DOHH2 (cell line): ENCODE results near the gene UBAC2.
A peak's percentile ranks its signal among the peaks of the same experiment; 100 is the strongest.

ENCODE experiments used
- H3F3A ChIP-seq: fragments of 200-600 bp; sonication (generic), shearing (Covaris generic); 2 replicates; pipeline ENCODE4 v1.6.0; 2016; ENCODE audit warnings: antibody characterized with exemption, mild to moderate bottlenecking; ENCODE audit not compliant: control insufficient read depth, insufficient read depth
- H3K27ac ChIP-seq: fragments of 200-600 bp; sonication (generic); 2 replicates; pipeline ENCODE4 v1.5.1; 2014; ENCODE audit warnings: low read depth, mild to moderate bottlenecking, low read length, moderate library complexity
- H3K27me3 ChIP-seq: fragments of 200-600 bp; sonication (generic); 2 replicates; pipeline ENCODE4 v1.6.1; 2014; ENCODE audit warnings: mild to moderate bottlenecking, low read length, mixed read lengths; ENCODE audit not compliant: control insufficient read depth
- H3K36me3 ChIP-seq: fragments of 200-600 bp; sonication (generic); 2 replicates; pipeline ENCODE4 v1.6.1; 2014; ENCODE audit warnings: mild to moderate bottlenecking, low read length, moderate library complexity, mixed read lengths; ENCODE audit not compliant: control insufficient read depth
- H3K4me1 ChIP-seq: fragments of 200-600 bp; sonication (generic); 2 replicates; pipeline ENCODE4 v1.6.1; 2014; ENCODE audit warnings: mild to moderate bottlenecking, low read length, mixed read lengths; ENCODE audit not compliant: control insufficient read depth
- H3K4me2 ChIP-seq: fragments of 200-600 bp; sonication (generic); 2 replicates; pipeline ENCODE4 v1.6.0; 2014; ENCODE audit warnings: mild to moderate bottlenecking, low read length, moderate library complexity
- H3K4me3 ChIP-seq: fragments of 200-600 bp; sonication (generic); 2 replicates; pipeline ENCODE4 v1.5.1; 2014; ENCODE audit warnings: mild to moderate bottlenecking, low read length, mixed read lengths
- H3K79me2 ChIP-seq: fragments of 200-600 bp; sonication (generic); 2 replicates; pipeline ENCODE4 v1.6.1; 2014; ENCODE audit warnings: mild to moderate bottlenecking, low read length, mixed read lengths; ENCODE audit not compliant: control insufficient read depth
- H3K9me2 ChIP-seq: fragments of 200-600 bp; sonication (generic); replicated peaks from 2 replicates; pipeline ENCODE4 v1.6.1; 2014; ENCODE audit warnings: mild to moderate bottlenecking, low read length, mixed read lengths; ENCODE audit not compliant: control insufficient read depth
- H3K9me3 ChIP-seq: fragments of 200-600 bp; sonication (generic); 2 replicates; pipeline ENCODE4 v1.6.1; 2014; ENCODE audit warnings: antibody characterized with exemption, low read length, mixed read lengths; ENCODE audit not compliant: control insufficient read depth, insufficient read depth
- H4K20me1 ChIP-seq: fragments of 200-600 bp; sonication (generic); 2 replicates; pipeline ENCODE4 v1.6.0; 2014; ENCODE audit warnings: low read depth, mild to moderate bottlenecking, antibody characterized with exemption, low read length, moderate library complexity; ENCODE audit not compliant: control insufficient read depth, insufficient read depth
- EZH2phosphoT487 ChIP-seq: fragments of 200-600 bp; sonication (generic); IDR thresholded peaks from 2 replicates; pipeline ENCODE4 v1.6.1; 2017; ENCODE audit warnings: borderline replicate concordance, mild to moderate bottlenecking, antibody characterized with exemption, low read length, moderate library complexity, mixed read lengths
- TF ChIP-seq, protein P1 (sequence below): fragments of 200-600 bp; sonication (generic); IDR thresholded peaks from one replicate; pipeline ENCODE4 v1.5.1; 2014; ENCODE audit warnings: antibody characterized with exemption, mild to moderate bottlenecking, low read depth, low read length; ENCODE audit not compliant: poor library complexity, severe bottlenecking

The UBAC2 gene

DNA sequence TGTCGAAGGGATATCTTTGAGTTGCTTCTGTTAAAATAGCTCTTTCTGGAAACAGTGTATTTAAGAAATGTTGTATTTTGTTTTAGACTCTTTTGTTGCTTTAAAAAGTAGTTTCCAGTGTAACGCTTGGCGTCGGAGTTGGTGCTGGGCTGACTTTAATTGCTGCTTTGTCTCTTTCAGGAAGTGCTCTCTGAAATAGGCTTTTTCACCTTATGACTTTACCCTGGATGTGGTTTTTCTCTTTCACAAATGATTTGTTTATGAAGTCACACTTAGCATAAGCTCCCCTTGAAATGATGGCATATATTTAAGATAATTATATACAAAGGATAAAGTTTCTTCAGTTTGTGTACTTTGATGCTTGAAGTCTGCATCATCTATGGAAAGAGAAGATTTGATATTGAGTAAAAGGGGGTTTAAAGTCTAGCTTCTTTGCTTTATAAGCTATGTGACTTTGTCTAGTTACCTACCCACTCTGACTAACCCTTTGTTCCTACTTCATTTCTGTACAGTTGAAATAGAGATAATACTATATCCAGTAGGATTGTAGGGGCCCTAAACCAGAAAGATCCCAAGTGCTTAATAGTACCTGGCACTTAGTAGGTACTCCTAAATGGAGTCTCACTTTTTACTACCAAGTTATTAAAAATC, 57.7 kb downstream of the UBAC2 start, which contains the start of gene GPR18:
Gene GPR18, minus strand, starts transcription at position 170 of the 651 bp plus-strand sequence. CDS start 2,507 bp downstream, outside the sequence.
- peak within 1 kb of the TSS; percentile 73 for H3K4me3 ChIP-seq

DNA sequence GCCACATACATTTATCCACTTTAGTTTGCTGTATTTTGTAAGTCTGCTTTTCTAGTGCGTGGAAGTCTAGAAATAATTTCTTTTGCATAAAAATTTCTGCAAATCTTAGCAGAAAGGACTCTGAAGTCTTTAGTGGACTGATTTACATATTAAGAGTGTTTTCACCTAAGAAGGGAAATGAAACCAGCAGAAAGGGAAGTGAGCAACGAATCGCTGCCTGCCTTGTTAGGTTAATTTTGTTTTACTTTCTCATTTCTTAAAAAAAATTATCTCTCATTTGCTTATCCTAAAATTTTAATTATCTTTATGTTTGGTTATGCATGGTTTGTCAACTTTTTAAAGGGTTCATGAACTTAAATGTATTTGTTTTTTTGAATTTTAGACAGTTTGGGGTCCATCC, 58.3 kb downstream of the UBAC2 start:
- Histone ChIP-seq H3F3A (peaks cover 31% of the 10 kb centered on the region), H3K9me2 (no peaks in the 10 kb centered on the region), H3K27me3 (no peaks in the 10 kb centered on the region), H3K36me3 (peaks cover 34% of the 10 kb centered on the region), H3K4me2 (peak overlapping the region; percentile 79), H3K79me2 (peaks cover 30% of the 10 kb centered on the region), H3K4me3 (peak overlapping the region; percentile 73), H4K20me1 (no peaks in the 10 kb centered on the region), H3K9me3 (no peaks in the 10 kb centered on the region), H3K27ac (peak overlapping the region; percentile 97), H3K4me1 (peaks cover 81% of the 10 kb centered on the region)
- TF ChIP-seq EZH2phosphoT487 = no peak
- TF ChIP-seq, protein P1, sequence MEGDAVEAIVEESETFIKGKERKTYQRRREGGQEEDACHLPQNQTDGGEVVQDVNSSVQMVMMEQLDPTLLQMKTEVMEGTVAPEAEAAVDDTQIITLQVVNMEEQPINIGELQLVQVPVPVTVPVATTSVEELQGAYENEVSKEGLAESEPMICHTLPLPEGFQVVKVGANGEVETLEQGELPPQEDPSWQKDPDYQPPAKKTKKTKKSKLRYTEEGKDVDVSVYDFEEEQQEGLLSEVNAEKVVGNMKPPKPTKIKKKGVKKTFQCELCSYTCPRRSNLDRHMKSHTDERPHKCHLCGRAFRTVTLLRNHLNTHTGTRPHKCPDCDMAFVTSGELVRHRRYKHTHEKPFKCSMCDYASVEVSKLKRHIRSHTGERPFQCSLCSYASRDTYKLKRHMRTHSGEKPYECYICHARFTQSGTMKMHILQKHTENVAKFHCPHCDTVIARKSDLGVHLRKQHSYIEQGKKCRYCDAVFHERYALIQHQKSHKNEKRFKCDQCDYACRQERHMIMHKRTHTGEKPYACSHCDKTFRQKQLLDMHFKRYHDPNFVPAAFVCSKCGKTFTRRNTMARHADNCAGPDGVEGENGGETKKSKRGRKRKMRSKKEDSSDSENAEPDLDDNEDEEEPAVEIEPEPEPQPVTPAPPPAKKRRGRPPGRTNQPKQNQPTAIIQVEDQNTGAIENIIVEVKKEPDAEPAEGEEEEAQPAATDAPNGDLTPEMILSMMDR = no peak

More for the DNA sequence above, 57.7 kb downstream of the UBAC2 start, which contains the start of gene GPR18:
- H3K27me3 ChIP-seq = no peaks in the 10 kb centered on the region
- peaks cover 75% of the 10 kb centered on the region for H3K4me1 ChIP-seq
- H3K27ac ChIP-seq = peak within 1 kb of the TSS; percentile 97
- no peaks in the 10 kb centered on the region for H3K9me3 ChIP-seq
- peaks cover 30% of the 10 kb centered on the region for H3K79me2 ChIP-seq
- TF ChIP-seq, protein P1 = no peak
- no peak for TF ChIP-seq EZH2phosphoT487
- peaks cover 31% of the 10 kb centered on the region for H3F3A ChIP-seq
- H4K20me1 ChIP-seq = no peaks in the 10 kb centered on the region
- peak within 1 kb of the TSS; percentile 79 for H3K4me2 ChIP-seq
- H3K9me2 ChIP-seq = no peaks in the 10 kb centered on the region
- peaks cover 33% of the 10 kb centered on the region for H3K36me3 ChIP-seq

GRCh38 chr13:99260216-99260615, 59.6 kb downstream of the UBAC2 start:
- Histone ChIP-seq H3K79me2 (peaks cover 26% of the 10 kb centered on the region), H4K20me1 (0 out of 2 replicates have a peak, but pooled peaks cover 1% of the 10 kb centered on the region), H3F3A (peaks cover 37% of the 10 kb centered on the region), H3K27ac (no peak overlapping the region), H3K4me1 (peaks cover 88% of the 10 kb centered on the region), H3K4me3 (peak overlapping the region; percentile 54), H3K4me2 (peak overlapping the region; percentile 79), H3K9me3 (no peaks in the 10 kb centered on the region), H3K27me3 (no peaks in the 10 kb centered on the region), H3K9me2 (no peaks in the 10 kb centered on the region), H3K36me3 (peaks cover 28% of the 10 kb centered on the region)
- TF ChIP-seq EZH2phosphoT487 = no peak

DNA sequence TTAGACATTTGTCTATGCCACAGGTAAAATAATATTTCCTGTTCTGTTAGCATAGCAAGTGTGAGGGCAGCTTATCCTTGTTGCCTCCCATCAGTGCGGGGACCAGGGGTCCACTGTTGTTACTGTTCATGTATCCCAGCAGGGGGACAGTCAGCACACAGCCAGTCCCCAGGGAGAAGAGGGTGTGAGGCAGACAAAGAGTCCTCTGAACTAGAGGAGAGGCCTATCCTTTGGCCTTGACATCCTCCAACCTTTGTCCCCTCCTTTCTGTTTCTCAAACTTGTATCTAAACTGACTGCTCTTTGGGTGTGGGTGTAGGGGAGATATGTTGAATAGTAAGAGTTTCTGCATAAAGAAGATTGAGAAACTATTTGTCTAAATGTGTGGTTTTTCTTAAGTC, 60.4 kb downstream of the UBAC2 start:
- no peak for TF ChIP-seq EZH2phosphoT487
- TF ChIP-seq, protein P1 = no peak
- Histone ChIP-seq H3K4me2 (no peak overlapping the region), H3K4me1 (peaks cover 85% of the 10 kb centered on the region)

More for the DNA sequence above, 60.4 kb downstream of the UBAC2 start:
- Histone ChIP-seq H4K20me1 (peaks cover 7% of the 10 kb centered on the region; the same call in 1 of the 2 replicates), H3F3A (peaks cover 31% of the 10 kb centered on the region), H3K27ac (no peak overlapping the region), H3K4me3 (no peak overlapping the region), H3K9me3 (no peaks in the 10 kb centered on the region), H3K27me3 (no peaks in the 10 kb centered on the region), H3K79me2 (peaks cover 19% of the 10 kb centered on the region), H3K36me3 (peaks cover 25% of the 10 kb centered on the region), H3K9me2 (no peaks in the 10 kb centered on the region)
